PC-9 (cell line): Measurements from ENCODE around the gene SNRNP35.

Experiments used
- CTCF ChIP-seq: fragments of 200-600 bp; sonication (generic); conservative IDR thresholded peaks from 2 replicates; pipeline ENCODE4 v1.6.1; 2017; ENCODE audit warnings: mixed run types, antibody characterized with exemption, mild to moderate bottlenecking, moderate library complexity
- EZH2 ChIP-seq: fragments of 200-600 bp; sonication (generic); IDR thresholded peaks from 2 replicates; pipeline ENCODE4 v1.8.0; 2017; ENCODE audit warnings: antibody characterized with exemption, low read depth

GRCh38 chr12:123502163-123502704, 44.3 kb downstream of the SNRNP35 start:
- TF ChIP-seq CTCF (no peak), EZH2 (no peak)
